HUES48 (cell line): ENCODE data around the gene SDK2.
"Not testable (repeated sequence)": the region's sequence is repeated elsewhere in the genome, so short reads cannot be mapped to it uniquely, and the experiment has no call there.

ENCODE experiments used
- H3K27ac ChIP-seq: one replicate; pipeline ENCODE4 v1.7.0; 2013; ENCODE audit warnings: low read depth, low read length, inconsistent platforms
- H3K27me3 ChIP-seq: 2 replicates; pipeline ENCODE4 v1.6.1; 2013; ENCODE audit warnings: mild to moderate bottlenecking, low read length; ENCODE audit not compliant: control insufficient read depth, insufficient read depth
- H3K36me3 ChIP-seq: 2 replicates; pipeline ENCODE4 v1.6.1; 2013; ENCODE audit warnings: low read length; ENCODE audit not compliant: control insufficient read depth, insufficient read depth
- H3K4me1 ChIP-seq: 2 replicates; pipeline ENCODE4 v1.6.1; 2013; ENCODE audit warnings: mild to moderate bottlenecking, low read length; ENCODE audit not compliant: control insufficient read depth, insufficient read depth
- H3K4me3 ChIP-seq: 2 replicates; pipeline ENCODE4 v1.5.1; 2013; ENCODE audit warnings: mild to moderate bottlenecking, low read depth, low read length
- H3K9ac ChIP-seq: 2 replicates; pipeline ENCODE4 v1.6.1; 2013; ENCODE audit warnings: mild to moderate bottlenecking, low read depth, low read length, moderate library complexity
- H3K9me3 ChIP-seq: 2 replicates; pipeline ENCODE4 v1.6.1; 2013; ENCODE audit warnings: low read length; ENCODE audit not compliant: control insufficient read depth, insufficient read depth

Gene SDK2

DNA sequence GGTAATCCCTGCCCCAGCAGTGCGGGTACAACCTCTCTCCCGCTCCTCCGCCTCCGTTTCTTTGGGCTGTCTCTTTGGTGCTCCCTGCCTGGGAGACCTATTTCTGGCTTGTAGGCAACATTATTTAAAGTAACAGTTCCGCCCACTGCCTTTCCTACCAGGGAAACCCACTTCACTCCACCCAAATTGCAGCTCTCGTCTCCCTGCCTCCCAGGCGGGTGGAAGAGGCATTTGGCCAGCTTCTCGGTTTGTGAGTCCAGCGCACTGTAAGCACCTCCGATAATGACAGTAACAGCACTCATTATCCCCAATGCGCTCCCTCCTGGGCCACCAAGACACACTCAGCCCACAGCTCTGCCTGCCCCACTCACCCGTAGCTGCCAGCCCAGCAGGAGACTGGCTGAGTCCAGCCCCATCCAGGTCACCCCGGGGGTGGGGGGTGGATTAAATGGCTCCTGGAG, 167.3 kb downstream of the SDK2 start:
- H3K36me3 ChIP-seq = no peaks in the 10 kb centered on the region
- no peaks in the 10 kb centered on the region for H3K9me3 ChIP-seq
- H3K27ac ChIP-seq = no peak overlapping the region
- no peaks in the 10 kb centered on the region; the same call in 1 of the 2 replicates for H3K4me1 ChIP-seq
- H3K27me3 ChIP-seq = no peaks in the 10 kb centered on the region
- H3K9ac ChIP-seq = no peak overlapping the region
- H3K4me3 ChIP-seq = no peak overlapping the region

DNA sequence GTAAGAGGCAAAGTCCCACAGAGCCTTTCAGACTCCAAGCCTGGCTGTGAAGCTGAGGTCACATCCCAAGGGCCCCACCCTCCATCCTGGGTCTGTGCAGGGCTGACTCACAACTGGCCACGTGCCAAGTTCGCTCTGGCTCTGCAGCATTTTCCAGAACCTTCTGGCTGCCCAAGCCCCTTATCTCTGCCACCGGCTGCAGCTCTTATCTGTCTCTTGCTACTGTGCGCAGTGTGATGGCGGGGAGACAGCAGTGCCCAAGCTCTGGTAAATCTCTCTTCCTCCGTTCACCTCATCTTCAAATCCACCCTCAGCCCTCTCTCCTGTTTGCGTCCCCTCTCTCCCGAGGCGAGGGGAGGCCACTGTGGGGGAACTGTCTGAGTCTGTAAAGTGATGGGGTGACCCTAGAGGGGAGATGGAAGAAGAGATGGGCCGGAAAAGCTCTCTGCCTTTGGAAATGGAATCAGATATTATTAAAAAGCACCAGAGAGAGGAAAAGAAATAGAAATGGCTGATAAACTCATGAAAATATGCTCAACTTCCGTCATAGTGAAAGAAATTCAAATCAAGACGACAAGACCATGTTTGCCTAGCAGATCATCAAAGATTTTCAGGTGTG, 169.8 kb downstream of the SDK2 start:
- Histone ChIP-seq H3K4me1 (no peaks in the 10 kb centered on the region; the same call in 1 of the 2 replicates), H3K27ac (no peak overlapping the region), H3K36me3 (no peaks in the 10 kb centered on the region), H3K9me3 (no peaks in the 10 kb centered on the region), H3K27me3 (no peaks in the 10 kb centered on the region), H3K4me3 (no peak overlapping the region), H3K9ac (no peak overlapping the region)

DNA sequence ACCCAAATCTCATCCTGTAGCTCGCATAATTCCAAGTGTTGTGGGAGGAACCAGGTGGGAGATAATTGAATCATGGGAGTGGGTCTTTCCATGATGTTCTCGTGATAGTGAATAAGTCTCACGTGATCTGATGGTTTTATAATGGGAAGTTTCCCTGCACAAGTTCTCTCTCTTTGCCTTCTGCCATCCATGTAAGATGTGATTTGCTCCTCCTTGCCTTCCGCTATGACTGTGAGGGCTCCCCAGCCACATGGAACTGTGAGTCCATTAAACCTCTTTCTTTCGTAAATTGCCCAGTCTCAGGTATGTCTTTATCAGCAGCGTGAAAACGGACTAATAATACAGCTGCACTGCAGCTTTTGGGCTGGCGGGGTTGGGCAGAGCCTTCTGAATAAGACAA, 171.5 kb downstream of the SDK2 start:
- not testable (repeated sequence) for H3K4me1 ChIP-seq

DNA sequence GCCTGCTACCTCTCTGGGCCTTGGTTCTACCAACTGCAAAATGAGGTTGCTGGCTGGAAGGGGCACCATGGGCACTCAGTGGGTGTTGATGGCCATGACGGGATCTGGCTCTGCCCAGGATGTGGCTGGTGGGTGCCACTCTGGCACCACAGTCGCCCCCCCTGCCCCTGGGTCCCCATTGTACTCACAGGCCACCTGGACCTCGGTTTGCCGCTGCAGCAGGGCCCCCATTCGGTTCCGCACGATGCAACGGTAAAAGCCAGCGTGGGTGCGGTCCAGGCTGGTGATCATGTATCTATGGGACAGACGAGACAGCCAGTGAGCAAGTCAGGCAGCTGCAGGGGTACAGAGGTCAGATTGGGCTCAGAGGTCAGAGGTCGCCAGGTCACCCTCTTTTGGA, 172.3 kb downstream of the SDK2 start:
- no peak overlapping the region for H3K27ac ChIP-seq
- no peaks in the 10 kb centered on the region for H3K9me3 ChIP-seq
- no peak overlapping the region for H3K4me3 ChIP-seq
- H3K4me1 ChIP-seq = no peaks in the 10 kb centered on the region
- no peaks in the 10 kb centered on the region for H3K27me3 ChIP-seq
- H3K9ac ChIP-seq = no peak overlapping the region
- H3K36me3 ChIP-seq = no peaks in the 10 kb centered on the region

More for the DNA sequence above, 171.5 kb downstream of the SDK2 start:
- H3K9ac ChIP-seq, H3K27me3 ChIP-seq, H3K36me3 ChIP-seq, H3K4me3 ChIP-seq, H3K9me3 ChIP-seq, H3K27ac ChIP-seq: not testable (repeated sequence)

DNA sequence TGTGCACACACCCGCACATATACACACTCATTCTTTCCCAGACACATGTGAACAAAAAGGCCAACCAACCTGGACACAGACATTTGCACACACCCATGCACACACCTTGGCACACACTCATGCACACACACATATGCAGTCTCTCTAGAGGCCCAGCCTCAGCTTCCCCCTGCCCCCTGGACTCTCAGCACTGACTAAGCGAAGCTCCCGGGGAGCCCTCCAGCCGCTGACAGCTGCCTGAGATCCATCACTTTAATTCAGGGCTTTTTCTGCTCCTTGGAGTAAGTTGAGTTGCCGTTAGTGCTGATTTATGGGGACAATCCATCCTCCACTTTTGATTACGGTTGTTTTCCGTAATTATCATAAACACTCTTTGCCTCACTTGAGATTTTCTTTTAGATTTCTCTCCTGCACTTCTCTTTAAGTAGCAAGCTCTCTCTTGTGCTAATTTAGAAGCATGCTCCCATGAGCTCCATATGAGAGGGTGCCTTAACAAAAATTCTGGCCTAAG, 173.9 kb downstream of the SDK2 start:
- 0 out of 2 replicates have a peak, but pooled peaks cover 4% of the 10 kb centered on the region for H3K4me1 ChIP-seq
- H3K27ac ChIP-seq = no peak overlapping the region
- H3K9ac ChIP-seq = no peak overlapping the region
- no peaks in the 10 kb centered on the region for H3K36me3 ChIP-seq
- no peaks in the 10 kb centered on the region for H3K27me3 ChIP-seq
- no peaks in the 10 kb centered on the region for H3K9me3 ChIP-seq
- H3K4me3 ChIP-seq = no peak overlapping the region

DNA sequence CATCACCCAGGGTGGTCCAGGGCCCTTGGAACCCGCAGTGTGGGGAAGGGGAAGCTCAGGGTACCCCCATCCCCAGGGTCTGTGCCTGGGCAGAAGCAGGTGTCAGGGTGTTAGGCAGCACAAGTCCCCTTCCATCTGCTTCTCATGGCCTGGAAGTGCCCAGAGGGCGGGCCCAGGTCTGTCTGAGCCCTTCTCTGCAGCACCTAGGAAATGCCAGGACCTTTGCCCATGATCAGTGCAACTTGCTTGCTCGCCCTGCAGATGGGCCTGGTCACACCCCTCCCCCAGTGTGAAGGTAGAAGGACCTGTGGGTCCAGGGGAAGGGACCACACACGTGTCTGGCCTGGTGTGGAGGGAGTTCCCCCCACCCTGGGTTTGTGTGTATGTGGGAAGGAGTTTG, 174.9 kb downstream of the SDK2 start:
- no peaks in the 10 kb centered on the region for H3K27me3 ChIP-seq

DNA sequence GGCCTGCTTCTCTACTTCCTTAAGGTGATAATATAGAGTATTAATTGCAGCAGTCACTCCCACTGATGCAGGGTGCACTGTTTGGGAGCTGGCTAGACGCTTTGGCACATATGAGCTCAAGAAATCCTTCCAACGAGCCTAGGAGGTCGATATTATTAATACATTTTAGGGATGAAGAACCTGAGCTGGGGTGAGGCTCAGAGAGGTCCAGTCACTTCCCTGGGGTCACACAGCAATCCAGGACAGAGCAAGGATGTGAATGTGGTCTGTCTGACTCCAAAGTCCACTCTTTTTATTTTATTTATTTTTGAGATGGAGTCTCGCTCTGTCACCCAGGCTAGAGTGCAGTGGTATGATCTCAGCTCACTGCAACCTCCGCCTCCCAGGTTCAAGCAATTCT, 176.0 kb downstream of the SDK2 start:
- H3K9me3 ChIP-seq = no peaks in the 10 kb centered on the region
- no peak overlapping the region for H3K4me3 ChIP-seq
- no peak overlapping the region for H3K9ac ChIP-seq
- no peaks in the 10 kb centered on the region for H3K36me3 ChIP-seq
- no peaks in the 10 kb centered on the region for H3K27me3 ChIP-seq
- H3K27ac ChIP-seq = no peak overlapping the region
- 0 out of 2 replicates have a peak, but pooled peaks cover 4% of the 10 kb centered on the region for H3K4me1 ChIP-seq

More for the DNA sequence above, 174.9 kb downstream of the SDK2 start:
- Histone ChIP-seq H3K9me3 (no peaks in the 10 kb centered on the region), H3K4me1 (0 out of 2 replicates have a peak, but pooled peaks cover 4% of the 10 kb centered on the region), H3K9ac (no peak overlapping the region), H3K36me3 (no peaks in the 10 kb centered on the region), H3K4me3 (no peak overlapping the region), H3K27ac (no peak overlapping the region)

DNA sequence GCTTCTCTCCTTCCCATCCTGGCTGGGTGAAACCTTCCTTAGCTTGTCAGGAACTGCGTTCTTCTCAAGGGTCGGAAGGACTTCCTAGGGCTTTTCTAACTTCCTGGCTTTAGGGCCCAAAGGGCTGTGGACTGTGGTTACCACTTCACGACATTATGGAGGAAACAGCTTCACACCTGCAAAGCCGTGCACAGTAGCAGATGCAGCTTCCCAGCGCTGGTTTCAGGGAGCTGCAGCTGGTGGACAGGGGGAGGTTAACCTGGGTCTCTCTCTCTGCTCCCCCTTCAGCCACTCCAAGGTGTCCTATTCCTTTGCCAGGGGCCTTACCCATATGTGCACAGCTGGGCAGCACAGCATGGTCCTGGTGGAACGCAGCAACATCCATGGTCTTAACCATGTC, 176.6 kb downstream of the SDK2 start:
- Histone ChIP-seq H3K27ac (no peak overlapping the region), H3K9me3 (no peaks in the 10 kb centered on the region), H3K4me1 (0 out of 2 replicates have a peak, but pooled peaks cover 4% of the 10 kb centered on the region), H3K9ac (no peak overlapping the region), H3K27me3 (no peaks in the 10 kb centered on the region), H3K36me3 (no peaks in the 10 kb centered on the region), H3K4me3 (no peak overlapping the region)

DNA sequence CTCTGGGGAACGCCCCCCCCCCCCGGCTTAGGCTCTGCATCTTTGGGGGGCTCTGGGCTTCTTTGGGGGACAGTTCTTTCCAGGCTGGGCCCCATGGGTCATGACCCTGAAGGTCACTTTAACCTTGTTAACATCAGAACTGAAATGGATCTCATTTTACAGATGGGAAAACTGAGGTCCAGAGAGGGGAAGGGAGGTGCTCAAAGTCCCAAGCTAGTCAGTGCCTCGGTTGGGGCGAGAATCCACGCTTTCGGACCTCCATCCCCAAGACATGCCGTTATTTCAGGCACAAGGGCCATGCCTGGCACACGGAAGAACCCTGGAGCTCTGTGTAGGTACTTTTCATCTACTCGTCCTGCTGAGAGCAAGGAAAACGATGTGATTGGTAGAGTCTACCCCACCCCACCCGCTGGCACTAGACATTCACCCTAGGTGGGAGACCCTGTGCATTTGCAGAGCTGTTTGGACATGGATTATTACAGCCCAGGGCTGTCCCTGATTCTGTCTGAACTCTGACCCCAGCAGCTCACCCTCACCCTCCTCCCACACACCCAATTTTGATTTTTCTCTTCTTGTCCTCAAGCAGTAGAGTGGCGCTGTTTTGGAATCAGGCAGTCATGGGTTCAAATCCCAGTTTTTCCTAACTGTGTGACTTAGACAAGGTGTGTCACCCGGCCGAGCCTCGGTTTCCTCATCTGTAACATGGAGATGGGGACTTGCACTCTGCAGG, 177.4 kb downstream of the SDK2 start:
- no peaks in the 10 kb centered on the region for H3K27me3 ChIP-seq
- H3K9ac ChIP-seq = no peak overlapping the region
- H3K9me3 ChIP-seq = no peaks in the 10 kb centered on the region
- no peak overlapping the region for H3K27ac ChIP-seq
- no peaks in the 10 kb centered on the region for H3K36me3 ChIP-seq
- no peak overlapping the region for H3K4me3 ChIP-seq
- H3K4me1 ChIP-seq = 0 out of 2 replicates have a peak, but pooled peaks cover 4% of the 10 kb centered on the region

DNA sequence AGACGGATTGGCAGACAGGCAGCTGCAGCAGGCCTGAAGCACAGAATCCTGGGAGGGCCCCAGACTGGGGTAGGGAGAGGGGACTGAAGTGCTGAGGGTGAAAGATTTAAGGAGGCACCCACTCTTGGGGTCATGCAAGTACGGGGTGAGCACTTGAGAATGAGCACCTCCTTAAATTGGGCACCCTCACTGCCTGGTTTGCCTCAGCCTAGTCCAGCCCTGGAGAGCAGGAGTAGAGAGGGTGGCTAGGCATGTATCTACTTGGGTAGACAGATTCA, 178.4 kb downstream of the SDK2 start:
- Histone ChIP-seq H3K36me3 (no peaks in the 10 kb centered on the region), H3K27me3 (no peaks in the 10 kb centered on the region), H3K4me3 (no peak overlapping the region), H3K27ac (no peak overlapping the region), H3K9me3 (no peaks in the 10 kb centered on the region), H3K9ac (no peak overlapping the region), H3K4me1 (0 out of 2 replicates have a peak, but pooled peaks cover 4% of the 10 kb centered on the region)
